ENCODE results near the gene ATXN10. TPM values are rescaled to one million over a fixed set of nuclear protein-coding genes. Genes with fewer than 3 reads are reported as not detected.
A peak's percentile ranks its signal among the peaks of the same experiment; 100 is the strongest.
"Not testable (repeated sequence)": the region's sequence is repeated elsewhere in the genome, so short reads cannot be mapped to it uniquely, and the experiment has no call there.

The ATXN10 gene
- total and polyA plus RNA-seq, 12 donors, result 11.8 to 169 (median 142) TPM

GRCh38 chr22:45682064-45682463, 10.4 kb downstream of the ATXN10 start:
- TF ChIP-seq CTCF (IDR thresholded peaks at IDR 0.05), result no peak
- Histone ChIP-seq H3K27ac (no peak overlapping the region), H3K27me3 (no peaks in the 10 kb centered on the region), H3K4me3 (no peak overlapping the region), H3K9me3 (no peaks in the 10 kb centered on the region), H3K4me1 (peaks cover 4 to 80% (median 57%) of the 10 kb centered on the region in 9 donors), H3K36me3 (peaks cover 0 to under 1% (median 0%) of the 10 kb centered on the region in 9 donors)
- ATAC-seq (no peak), DNase-seq (no peak)
- intact Hi-C loops (cut with DNase I), result no loop called here
- WGBS, 2 donors, result 90 to 95% methylated on average over 4 of the region's 4 CpGs

DNA sequence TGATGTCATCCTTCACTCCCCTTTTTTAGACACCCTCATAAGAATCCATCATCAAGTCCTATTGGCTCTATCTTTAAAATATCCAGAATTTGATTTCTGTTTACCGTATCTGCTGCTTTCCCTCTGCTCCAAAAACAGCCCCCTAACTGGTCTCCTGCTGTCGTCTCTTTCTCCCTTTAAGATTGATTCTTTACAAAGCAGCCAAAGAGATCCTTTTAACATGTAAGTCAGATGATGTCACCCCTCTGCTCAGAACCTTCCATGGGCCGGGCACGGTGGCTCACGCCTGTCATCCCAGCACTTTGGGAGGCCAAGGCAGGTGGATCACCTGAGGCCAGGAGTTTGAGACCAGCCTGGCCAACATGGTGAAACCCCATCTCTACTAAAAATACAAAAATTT, 11.1 kb downstream of the ATXN10 start:
- H3K27ac ChIP-seq; ATAC-seq; intact Hi-C loops (cut with DNase I); DNase-seq; H3K4me3 ChIP-seq; H3K9me3 ChIP-seq; H3K27me3 ChIP-seq; H3K36me3 ChIP-seq: not testable (repeated sequence)
- 90 to 94% methylated on average over 5 of the region's 5 CpGs for WGBS, 2 donors
- peaks cover 4 to 80% (median 58%) of the 10 kb centered on the region in 9 donors for H3K4me1 ChIP-seq

DNA sequence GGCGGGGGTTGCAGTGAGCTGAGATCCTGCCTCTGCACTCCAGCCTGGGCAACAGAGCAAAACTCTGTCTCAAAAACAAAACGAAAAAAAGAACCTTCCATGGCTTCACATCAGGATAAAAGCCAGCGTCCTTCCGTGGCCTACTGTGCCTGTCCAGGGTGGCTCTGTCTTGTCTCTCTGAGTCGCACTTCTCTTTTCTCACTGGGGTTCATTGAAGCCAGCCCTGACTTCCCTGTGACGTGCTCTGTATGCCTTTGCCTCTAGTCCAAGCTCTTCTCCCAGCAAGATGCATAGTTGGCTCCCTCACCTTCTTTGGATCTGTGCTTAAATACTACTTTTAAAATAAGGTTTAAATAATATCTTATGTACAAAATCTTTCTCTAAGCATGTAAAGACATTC, 11.6 kb downstream of the ATXN10 start:
- Histone ChIP-seq H3K27ac (no peak overlapping the region), H3K4me1 (peaks cover 4 to 82% (median 58%) of the 10 kb centered on the region in 9 donors), H3K4me3 (no peak overlapping the region), H3K9me3 (no peaks in the 10 kb centered on the region), H3K27me3 (no peaks in the 10 kb centered on the region), H3K36me3 (no peaks in the 10 kb centered on the region)
- intact Hi-C loops (cut with DNase I), result no loop called here
- TF ChIP-seq CTCF (IDR thresholded peaks at IDR 0.05), result no peak
- WGBS, 2 donors, result 79 to 87% methylated on average over 6 of the region's 6 CpGs
- DNase-seq (no peak), ATAC-seq (peak in 3 of 8 donors; percentile 16 to 44 (median 34))

GRCh38 chr22:45683680-45684079, 12.0 kb downstream of the ATXN10 start:
- no peak for DNase-seq
- H3K27me3 ChIP-seq, result no peaks in the 10 kb centered on the region
- intact Hi-C loops (cut with DNase I), result no loop called here
- H3K9me3 ChIP-seq, result no peaks in the 10 kb centered on the region
- H3K4me3 ChIP-seq, result no peak overlapping the region
- no peaks in the 10 kb centered on the region for H3K36me3 ChIP-seq
- H3K27ac ChIP-seq, result no peak overlapping the region
- TF ChIP-seq CTCF (IDR thresholded peaks at IDR 0.05), result no peak
- 94 to 98% methylated on average over 2 of the region's 2 CpGs for WGBS, 2 donors
- peaks cover 7 to 86% (median 60%) of the 10 kb centered on the region in 9 donors for H3K4me1 ChIP-seq
- ATAC-seq, result no peak

GRCh38 chr22:45684169-45684568, 12.5 kb downstream of the ATXN10 start:
- no peaks in the 10 kb centered on the region for H3K36me3 ChIP-seq
- WGBS, 2 donors, result 75 to 82% methylated on average over 4 of the region's 4 CpGs
- no peak for ATAC-seq
- intact Hi-C loops (cut with DNase I), result no loop called here
- no peaks in the 10 kb centered on the region for H3K27me3 ChIP-seq
- TF ChIP-seq CTCF (IDR thresholded peaks at IDR 0.05), result no peak
- no peak for DNase-seq
- peaks cover 7 to 87% (median 65%) of the 10 kb centered on the region in 9 donors for H3K4me1 ChIP-seq
- no peak overlapping the region for H3K4me3 ChIP-seq
- H3K9me3 ChIP-seq, result no peaks in the 10 kb centered on the region
- no peak overlapping the region for H3K27ac ChIP-seq
